ENCODE results near the gene EN2. TPM values are rescaled to one million over a fixed set of nuclear protein-coding genes. Genes with fewer than 3 reads are reported as not detected.

Gene EN2
- total RNA-seq, 4 donors from 2014 or later: 0.13 to 0.15 TPM; not detected in 2

DNA sequence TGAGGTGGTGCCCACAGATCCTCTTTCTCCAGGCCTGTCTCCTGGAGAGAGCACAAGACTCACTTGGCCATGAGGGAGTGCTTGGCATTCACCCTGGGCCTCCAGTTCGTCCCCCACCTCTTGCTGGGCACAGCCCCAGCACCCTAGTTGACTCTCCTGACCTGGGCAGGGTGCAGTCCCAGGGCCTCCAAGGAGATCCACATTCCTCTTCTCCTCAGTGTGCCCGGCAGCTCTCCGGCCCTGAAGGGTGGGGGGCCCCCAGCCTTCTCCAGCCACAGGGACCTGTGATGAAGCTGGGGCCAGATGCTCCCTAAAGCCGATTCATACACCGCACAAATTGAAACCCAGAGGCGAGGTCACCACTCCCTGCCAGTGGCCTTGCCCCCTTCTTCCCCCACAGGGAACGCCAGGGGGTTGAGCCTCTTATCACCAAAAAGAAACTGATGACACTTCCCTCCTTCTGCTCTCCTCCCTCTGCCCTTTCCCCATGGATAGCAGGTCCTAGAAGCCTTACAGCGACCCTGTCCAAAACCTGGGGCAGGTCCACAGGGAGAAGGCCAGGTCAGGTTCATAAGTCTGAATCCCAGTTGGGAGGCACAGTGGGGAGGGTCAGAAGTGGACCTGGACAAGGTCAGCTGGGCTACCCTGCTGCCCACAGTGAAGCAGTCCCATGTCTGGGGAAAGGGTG is 3.1 kb downstream of the EN2 start:
- H3K27me3 ChIP-seq: peaks cover 97% of the 10 kb centered on the region
- no peaks in the 10 kb centered on the region for H3K36me3 ChIP-seq
- no peaks in the 10 kb centered on the region for H3K9me3 ChIP-seq
- H3K27ac ChIP-seq: no peak overlapping the region
- WGBS, 2 donors (ENCODE audit: low coverage in 1 of 2): 17 to 21% methylated on average over 1 to 3 of the region's 8 CpGs
- TF ChIP-seq EP300 (IDR thresholded peaks at IDR 0.05) (no peak), POLR2AphosphoS5 (IDR thresholded peaks at IDR 0.05) (no peak), POLR2A (IDR thresholded peaks at IDR 0.05) (no peak)
- TF ChIP-seq, protein P1, sequence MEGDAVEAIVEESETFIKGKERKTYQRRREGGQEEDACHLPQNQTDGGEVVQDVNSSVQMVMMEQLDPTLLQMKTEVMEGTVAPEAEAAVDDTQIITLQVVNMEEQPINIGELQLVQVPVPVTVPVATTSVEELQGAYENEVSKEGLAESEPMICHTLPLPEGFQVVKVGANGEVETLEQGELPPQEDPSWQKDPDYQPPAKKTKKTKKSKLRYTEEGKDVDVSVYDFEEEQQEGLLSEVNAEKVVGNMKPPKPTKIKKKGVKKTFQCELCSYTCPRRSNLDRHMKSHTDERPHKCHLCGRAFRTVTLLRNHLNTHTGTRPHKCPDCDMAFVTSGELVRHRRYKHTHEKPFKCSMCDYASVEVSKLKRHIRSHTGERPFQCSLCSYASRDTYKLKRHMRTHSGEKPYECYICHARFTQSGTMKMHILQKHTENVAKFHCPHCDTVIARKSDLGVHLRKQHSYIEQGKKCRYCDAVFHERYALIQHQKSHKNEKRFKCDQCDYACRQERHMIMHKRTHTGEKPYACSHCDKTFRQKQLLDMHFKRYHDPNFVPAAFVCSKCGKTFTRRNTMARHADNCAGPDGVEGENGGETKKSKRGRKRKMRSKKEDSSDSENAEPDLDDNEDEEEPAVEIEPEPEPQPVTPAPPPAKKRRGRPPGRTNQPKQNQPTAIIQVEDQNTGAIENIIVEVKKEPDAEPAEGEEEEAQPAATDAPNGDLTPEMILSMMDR (IDR thresholded peaks at IDR 0.05): no peak
- H3K4me3 ChIP-seq: no peak overlapping the region
- H3K4me1 ChIP-seq: peaks cover 0 to 48% (median 18%) of the 10 kb centered on the region in 3 donors
- no peak for ATAC-seq

DNA sequence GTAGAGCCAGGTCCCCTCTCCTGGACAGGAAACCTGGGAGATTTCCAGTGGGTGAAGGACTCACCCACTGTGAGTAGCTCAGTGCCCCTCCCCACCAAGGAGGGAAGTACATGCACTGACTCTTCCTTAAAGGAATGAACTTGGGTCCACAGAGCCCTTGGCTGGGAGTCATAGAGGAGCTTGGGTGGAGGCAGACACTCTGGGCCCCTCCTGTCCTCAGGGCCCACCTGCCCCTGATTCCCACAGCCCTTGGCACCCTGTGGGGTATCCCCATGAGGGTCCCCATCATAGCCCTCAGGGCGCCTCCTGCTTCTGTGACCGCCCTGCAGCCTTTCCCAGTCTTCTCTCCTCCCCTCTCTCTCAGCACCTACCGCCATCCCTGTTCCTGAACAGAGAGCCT is 3.7 kb downstream of the EN2 start:
- ATAC-seq: no peak
- H3K36me3 ChIP-seq: no peaks in the 10 kb centered on the region
- 0 to 28% methylated on average over 1 to 2 of the region's 3 CpGs for WGBS, 2 donors (ENCODE audit: low coverage in 1 of 2)
- H3K27ac ChIP-seq: no peak overlapping the region
- no peak for TF ChIP-seq EP300 (IDR thresholded peaks at IDR 0.05)
- TF ChIP-seq, protein P1 (IDR thresholded peaks at IDR 0.05): no peak
- TF ChIP-seq POLR2AphosphoS5 (IDR thresholded peaks at IDR 0.05): no peak
- TF ChIP-seq POLR2A (IDR thresholded peaks at IDR 0.05): no peak
- H3K4me3 ChIP-seq: no peak overlapping the region
- peaks cover 97% of the 10 kb centered on the region for H3K27me3 ChIP-seq
- H3K9me3 ChIP-seq: no peaks in the 10 kb centered on the region
- peaks cover 0 to 48% (median 22%) of the 10 kb centered on the region in 3 donors for H3K4me1 ChIP-seq

DNA sequence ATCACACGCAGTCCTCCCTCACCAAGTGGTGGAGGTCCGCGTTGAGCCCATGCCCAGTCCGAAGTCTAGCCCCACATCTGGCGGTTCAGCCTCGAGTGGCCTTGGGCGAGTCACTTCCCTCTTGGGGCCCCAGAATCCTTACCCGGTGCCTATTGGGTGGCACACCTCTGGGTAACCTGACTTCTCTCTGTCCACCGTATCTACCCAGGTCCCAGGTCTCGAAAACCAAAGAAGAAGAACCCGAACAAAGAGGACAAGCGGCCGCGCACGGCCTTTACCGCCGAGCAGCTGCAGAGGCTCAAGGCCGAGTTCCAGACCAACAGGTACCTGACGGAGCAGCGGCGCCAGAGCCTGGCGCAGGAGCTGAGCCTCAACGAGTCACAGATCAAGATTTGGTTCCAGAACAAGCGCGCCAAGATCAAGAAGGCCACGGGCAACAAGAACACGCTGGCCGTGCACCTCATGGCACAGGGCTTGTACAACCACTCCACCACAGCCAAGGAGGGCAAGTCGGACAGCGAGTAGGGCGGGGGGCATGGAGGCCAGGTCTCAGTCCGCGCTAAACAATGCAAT is 4.3 kb downstream of the EN2 start:
- no peaks in the 10 kb centered on the region for H3K9me3 ChIP-seq
- H3K27ac ChIP-seq: no peak overlapping the region
- no peak for TF ChIP-seq POLR2A (IDR thresholded peaks at IDR 0.05)
- TF ChIP-seq, protein P1 (IDR thresholded peaks at IDR 0.05): no peak
- TF ChIP-seq EP300 (IDR thresholded peaks at IDR 0.05): no peak
- no peak for TF ChIP-seq POLR2AphosphoS5 (IDR thresholded peaks at IDR 0.05)
- WGBS, 2 donors (ENCODE audit: low coverage in 1 of 2): 19 to 32% methylated on average over 5 to 9 of the region's 33 CpGs
- H3K4me1 ChIP-seq: peaks cover 0 to 48% (median 23%) of the 10 kb centered on the region in 3 donors
- H3K36me3 ChIP-seq: no peaks in the 10 kb centered on the region
- ATAC-seq: no peak
- H3K27me3 ChIP-seq: peaks cover 97% of the 10 kb centered on the region
- H3K4me3 ChIP-seq: no peak overlapping the region

DNA sequence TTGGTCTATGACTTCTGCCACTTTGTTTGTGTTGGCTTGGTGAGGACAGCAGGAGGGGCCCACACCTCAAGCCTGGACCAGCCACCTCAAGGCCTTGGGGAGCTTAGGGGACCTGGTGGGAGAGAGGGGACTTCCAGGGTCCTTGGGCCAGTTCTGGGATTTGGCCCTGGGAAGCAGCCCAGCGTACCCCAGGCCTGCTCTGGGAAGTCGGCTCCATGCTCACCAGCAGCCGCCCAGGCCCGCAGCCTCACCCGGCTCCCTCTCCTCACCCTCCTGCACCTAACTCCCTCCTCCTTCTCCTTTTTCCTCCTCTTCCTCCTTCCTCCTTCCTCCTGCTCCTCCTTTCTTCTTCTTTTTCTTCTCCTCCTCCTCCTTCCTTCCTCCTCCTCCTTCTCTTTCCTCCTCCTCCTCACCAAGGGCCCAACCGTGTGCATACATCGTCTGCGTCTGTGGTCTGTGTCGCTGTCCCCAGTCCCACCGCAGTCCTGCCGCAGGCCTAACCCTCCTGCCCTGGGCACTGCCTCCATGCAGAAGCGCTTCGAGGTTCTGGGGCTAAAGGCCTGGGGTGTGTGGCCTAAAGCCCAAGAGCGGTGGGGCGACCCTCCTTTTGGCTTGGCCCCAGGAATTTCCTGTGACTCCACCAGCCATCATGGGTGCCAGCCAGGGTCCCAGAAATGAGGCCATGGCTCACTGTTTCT is 5.3 kb downstream of the EN2 start:
- H3K36me3 ChIP-seq: no peaks in the 10 kb centered on the region
- ATAC-seq: no peak
- TF ChIP-seq, protein P1 (IDR thresholded peaks at IDR 0.05): no peak
- TF ChIP-seq EP300 (IDR thresholded peaks at IDR 0.05): no peak
- TF ChIP-seq POLR2AphosphoS5 (IDR thresholded peaks at IDR 0.05): no peak
- TF ChIP-seq POLR2A (IDR thresholded peaks at IDR 0.05): no peak
- no peak overlapping the region for H3K27ac ChIP-seq
- H3K4me3 ChIP-seq: no peak overlapping the region
- WGBS, 2 donors (ENCODE audit: low coverage in 1 of 2): 3 to 11% methylated on average over 4 to 10 of the region's 15 CpGs
- H3K4me1 ChIP-seq: peaks cover 0 to 51% (median 26%) of the 10 kb centered on the region in 3 donors
- H3K27me3 ChIP-seq: peaks cover 100% of the 10 kb centered on the region
- H3K9me3 ChIP-seq: no peaks in the 10 kb centered on the region

Measured in gastroesophageal sphincter (tissue), 4 donors.